GM12875 (cell line): Measurements from ENCODE around the gene TRPM5.
A peak's percentile ranks its signal among the peaks of the same experiment; 100 is the strongest.

Experiments
- H3K4me3 ChIP-seq: one replicate; pipeline ENCODE4 v1.5.1; 2011; ENCODE audit warnings: low read depth, low read length, control low read depth
- TF ChIP-seq, protein P1 (sequence below): IDR thresholded peaks from 2 replicates; pipeline ENCODE4 v1.5.1; 2011; ENCODE audit warnings: low read depth, mild to moderate bottlenecking, control low read depth, inconsistent platforms, low read length, moderate library complexity, borderline replicate concordance; ENCODE audit not compliant: insufficient read depth

The TRPM5 gene

DNA sequence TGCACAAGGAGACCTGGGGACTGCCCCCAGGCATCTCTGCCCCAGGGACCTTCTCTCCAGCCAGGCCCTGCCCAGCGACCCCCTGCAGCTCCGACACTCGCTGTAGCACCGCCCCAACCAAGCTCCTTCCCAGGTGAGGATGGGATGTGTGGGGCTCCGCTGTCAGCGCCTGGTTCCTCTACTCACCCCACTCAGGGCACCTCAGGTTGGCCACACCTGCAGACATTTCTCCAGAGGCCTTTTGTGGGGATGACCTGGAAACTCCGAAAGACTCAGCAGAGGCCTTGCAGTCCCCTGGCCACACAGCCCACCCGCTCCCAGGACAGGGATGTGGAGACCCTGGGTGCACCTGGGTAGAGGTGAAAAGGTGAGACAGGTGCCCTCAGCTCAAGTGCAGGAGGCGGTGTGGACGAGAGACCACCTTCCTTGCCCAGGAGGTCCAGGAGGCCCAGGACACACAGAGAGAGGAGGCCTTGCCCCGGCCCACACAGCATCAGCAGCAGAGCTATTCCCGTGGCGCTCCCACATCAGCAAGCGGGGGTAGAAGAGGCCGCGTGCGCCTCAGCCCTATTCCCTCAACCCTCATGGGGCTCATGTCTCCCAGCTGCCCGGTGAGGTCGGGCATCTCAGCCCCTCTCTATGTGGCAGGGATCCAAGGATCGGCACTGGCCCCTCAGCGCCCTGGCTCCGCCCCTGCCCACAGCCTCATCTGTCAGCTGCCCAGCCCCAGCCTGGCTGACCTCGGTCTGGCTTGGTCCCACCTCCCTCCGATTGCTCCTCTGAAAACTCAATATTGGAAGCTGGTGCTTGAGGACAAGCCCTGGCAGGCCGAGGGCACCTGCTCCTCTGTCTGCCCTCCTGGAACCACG lies 20.9 kb downstream of the TRPM5 start:
- no peak overlapping the region for H3K4me3 ChIP-seq
- TF ChIP-seq, protein P1, sequence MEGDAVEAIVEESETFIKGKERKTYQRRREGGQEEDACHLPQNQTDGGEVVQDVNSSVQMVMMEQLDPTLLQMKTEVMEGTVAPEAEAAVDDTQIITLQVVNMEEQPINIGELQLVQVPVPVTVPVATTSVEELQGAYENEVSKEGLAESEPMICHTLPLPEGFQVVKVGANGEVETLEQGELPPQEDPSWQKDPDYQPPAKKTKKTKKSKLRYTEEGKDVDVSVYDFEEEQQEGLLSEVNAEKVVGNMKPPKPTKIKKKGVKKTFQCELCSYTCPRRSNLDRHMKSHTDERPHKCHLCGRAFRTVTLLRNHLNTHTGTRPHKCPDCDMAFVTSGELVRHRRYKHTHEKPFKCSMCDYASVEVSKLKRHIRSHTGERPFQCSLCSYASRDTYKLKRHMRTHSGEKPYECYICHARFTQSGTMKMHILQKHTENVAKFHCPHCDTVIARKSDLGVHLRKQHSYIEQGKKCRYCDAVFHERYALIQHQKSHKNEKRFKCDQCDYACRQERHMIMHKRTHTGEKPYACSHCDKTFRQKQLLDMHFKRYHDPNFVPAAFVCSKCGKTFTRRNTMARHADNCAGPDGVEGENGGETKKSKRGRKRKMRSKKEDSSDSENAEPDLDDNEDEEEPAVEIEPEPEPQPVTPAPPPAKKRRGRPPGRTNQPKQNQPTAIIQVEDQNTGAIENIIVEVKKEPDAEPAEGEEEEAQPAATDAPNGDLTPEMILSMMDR, result no peak

DNA sequence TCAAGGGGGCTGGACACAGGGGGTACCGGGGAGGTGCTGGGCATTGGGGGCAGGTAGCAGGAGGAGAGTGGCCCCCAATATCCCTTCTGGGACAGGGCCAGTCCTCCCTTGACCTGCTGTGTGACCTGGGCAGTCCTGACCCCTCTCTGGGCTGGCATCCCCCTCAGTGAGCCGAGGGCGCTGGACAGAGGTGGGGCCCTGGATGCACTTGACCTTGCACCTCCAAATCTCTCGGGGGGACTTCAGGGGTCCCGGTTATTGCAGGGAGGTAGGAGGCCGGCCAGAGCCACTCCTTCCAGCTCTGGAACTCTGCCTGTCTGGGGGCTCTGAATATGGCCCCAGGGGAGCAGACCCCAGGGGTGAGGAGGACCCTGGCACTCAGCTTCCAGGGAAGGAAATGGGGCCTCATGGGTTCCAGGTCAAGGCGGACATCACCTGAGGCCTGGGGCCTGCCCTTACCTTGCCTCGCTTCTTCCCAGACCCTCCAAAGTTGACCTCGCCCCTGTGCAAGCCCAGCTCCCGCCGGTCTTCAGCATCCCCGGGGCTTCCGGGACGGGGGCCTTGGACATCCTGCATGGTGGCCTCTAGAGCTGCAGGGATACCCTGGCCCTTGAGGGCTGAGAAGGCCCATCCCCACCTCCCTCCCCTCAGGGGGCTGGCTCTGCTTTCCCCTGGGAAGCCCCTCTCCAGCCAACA lies 21.7 kb downstream of the TRPM5 start:
- H3K4me3 ChIP-seq, result no peak overlapping the region
- TF ChIP-seq, protein P1, result no peak

DNA sequence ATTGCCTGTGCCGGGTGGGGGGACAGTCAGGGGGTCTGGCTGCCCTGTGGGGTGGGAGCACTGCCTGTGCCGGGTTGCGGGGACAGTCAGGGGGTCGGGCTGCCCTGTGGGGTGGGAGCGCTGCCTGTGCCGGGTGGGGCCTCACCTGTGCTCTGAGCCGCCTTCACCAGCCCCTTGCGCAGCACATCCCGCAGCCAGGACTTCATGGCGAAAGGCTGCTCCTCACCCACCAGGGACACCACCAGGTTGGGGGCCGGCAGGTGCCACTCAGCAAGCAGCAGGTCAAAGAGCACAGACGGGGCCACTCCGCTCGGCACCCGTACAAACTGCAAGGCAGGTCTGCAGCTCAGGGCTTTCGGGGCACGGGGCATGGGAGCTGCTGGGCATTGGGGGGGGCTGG lies 22.3 kb downstream of the TRPM5 start:
- TF ChIP-seq, protein P1, result no peak
- no peak overlapping the region for H3K4me3 ChIP-seq

DNA sequence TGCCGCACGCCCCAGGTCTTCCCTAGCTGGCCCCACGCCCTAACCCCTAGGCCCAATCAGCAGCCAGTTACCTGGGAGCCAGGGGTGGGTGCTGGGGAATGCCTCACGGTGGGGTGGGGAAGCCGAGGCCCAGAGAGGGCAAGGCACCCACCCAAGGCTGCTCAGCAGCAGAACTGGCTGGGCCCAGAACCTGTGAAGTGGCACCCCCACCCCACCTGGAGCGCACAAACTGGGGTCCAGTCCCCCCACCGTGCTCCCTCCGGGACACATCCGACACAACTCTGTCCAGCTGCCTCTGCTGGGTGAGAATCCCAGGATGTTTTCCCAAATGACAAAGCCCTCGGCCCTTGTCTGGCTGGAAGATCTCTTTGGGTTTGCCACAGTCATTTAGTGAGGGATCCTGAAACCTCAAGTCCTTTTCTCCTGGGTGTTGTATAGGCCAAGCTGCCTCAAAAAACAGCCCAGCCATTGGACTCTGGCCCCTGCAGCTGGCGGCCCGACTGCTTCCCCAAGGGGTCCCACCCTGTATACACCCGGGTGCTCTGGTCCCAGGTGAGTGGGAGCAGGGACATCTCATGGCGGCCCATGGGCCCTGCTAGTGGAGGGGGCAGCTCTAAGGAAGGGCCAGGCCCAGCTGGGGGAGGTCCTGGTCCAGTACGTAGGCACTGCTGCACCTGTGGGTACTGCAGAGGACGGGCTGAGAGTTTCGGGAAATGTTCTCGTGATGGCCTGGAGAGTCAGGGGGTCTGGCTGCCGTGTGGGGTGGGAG lies 22.9 kb downstream of the TRPM5 start:
- no peak overlapping the region for H3K4me3 ChIP-seq
- TF ChIP-seq, protein P1, result no peak

DNA sequence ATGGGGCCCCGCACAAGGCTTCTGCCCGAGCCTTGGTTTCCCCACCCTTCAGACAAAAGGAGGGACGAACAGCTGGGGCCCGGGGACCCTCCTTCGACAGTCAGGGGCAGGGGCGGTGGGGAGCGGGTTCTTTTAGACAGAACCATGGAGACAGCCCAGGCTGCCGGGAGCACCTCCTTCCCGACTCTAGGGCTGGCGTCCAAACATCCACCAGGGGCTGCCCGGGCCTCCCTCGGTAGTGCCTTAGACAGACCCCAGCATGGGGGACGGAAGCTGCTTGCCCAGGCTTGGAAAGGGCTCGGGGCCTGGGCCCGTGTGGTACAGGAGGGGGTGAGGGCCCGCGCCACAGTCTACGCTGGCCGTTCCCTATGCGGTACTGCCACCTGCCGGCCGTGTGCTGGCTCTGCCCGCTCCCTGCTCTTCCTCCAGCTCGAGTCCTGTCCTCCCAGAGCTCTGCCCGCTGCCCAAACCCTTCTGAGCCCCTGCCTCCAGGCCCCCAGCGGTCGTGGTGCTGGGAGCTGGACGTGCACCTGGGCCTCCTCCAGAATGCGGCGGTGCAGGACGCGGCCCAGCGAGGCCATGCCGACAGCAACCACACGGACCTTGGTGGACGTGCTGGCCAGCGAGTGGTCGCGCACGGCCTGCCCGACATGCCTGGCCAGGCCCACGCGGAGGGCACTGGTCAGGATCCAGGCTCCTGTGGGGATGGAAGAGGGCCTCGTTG lies 23.6 kb downstream of the TRPM5 start:
- TF ChIP-seq, protein P1, result peak; percentile 94
- H3K4me3 ChIP-seq, result no peak overlapping the region

DNA sequence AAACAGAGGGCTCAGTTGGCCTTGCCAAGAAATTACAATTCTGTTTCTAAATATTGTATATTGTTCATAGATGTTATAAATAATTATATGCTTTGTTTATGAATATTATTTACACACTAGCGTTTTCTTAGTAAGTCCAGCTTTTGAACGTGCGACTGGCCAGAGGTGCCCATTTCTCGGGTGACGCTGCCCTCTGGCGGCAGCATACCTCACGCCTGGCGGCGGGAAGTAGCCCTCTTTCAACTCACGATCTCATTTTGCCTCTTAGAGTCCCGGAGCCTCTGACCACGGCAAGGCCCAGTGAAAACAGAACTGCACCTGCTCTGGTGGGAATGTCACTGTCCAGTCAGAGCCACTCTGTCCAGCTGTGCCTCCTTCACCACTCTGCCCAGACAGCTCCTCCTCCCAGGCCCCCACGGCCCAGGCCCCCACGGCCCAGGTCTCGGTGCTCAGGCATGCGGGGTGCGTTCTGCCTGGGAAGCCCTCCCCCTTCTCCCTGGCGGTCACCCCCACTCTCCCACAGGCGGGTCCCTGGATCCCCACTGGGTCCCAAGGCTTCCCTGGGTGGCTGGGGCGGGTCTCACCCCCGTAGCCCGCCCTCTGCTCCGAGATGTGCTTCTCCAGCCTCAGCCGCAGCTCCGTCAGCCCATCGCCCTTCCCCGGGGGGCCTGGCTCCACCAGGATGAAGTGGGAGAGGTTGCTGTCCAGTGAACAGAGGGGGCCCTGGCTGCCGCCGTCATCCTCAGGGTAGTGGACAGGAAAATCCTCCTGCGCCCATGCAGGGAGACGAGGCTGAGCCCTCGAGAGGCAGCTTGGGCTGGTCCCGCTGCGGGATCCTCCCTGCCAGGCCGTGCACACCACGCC lies 24.4 kb downstream of the TRPM5 start:
- H3K4me3 ChIP-seq, result no peak overlapping the region
- TF ChIP-seq, protein P1, result peak; percentile 71
